Ovary (tissue), 9 donors: ENCODE data around the gene SPAG7. TPM values are rescaled to one million over a fixed set of nuclear protein-coding genes. Genes with fewer than 3 reads are reported as not detected.
"Not testable (repeated sequence)": the region's sequence is repeated elsewhere in the genome, so short reads cannot be mapped to it uniquely, and the experiment has no call there.

ENCODE experiments used
- DNase-seq, 5 donors: peaks; one replicate each; pipeline ENCODE4 v3.0.0-alpha.2; 2019 to 2020
- H3K27ac ChIP-seq, 2 donors: fragments of 200-600 bp; one replicate each; pipeline versions ENCODE4 v1.5.1 to v1.8.0; 2019 to 2022
- H3K27me3 ChIP-seq: fragments of 200-600 bp; one replicate; pipeline ENCODE4 v1.8.0; 2022
- H3K36me3 ChIP-seq: fragments of 200-600 bp; sonication (generic); one replicate; pipeline ENCODE4 v1.5.1; 2019
- H3K4me1 ChIP-seq: one replicate; pipeline ENCODE4 v1.8.1; 2013; ENCODE audit warnings: mild to moderate bottlenecking, moderate library complexity; ENCODE audit not compliant: insufficient read depth
- H3K4me3 ChIP-seq: fragments of 200-600 bp; sonication (generic); one replicate; pipeline ENCODE4 v1.5.1; 2017
- H3K9me3 ChIP-seq, 2 donors: fragments of 200-600 bp in 1 of 2; sonication (generic) in 1 of 2; one replicate each; pipeline versions ENCODE4 v1.5.1 to v1.8.1; 2013 to 2019; ENCODE audit warnings: mild to moderate bottlenecking in 1 of 2, moderate library complexity in 1 of 2
- EP300 ChIP-seq: sonication (generic); formaldehyde crosslinking; IDR thresholded peaks from one replicate; pipeline ENCODE4 v1.6.1; 2017; ENCODE audit warnings: antibody characterized with exemption
- POLR2A ChIP-seq: fragments of 450-650 bp; IDR thresholded peaks from one replicate; pipeline ENCODE4 v1.6.1; 2017; ENCODE audit warnings: antibody characterized with exemption, mild to moderate bottlenecking, moderate library complexity
- WGBS, 3 donors: extraction: QIAGEN DNeasy Blood & Tissue Kit in 1 of 3; methylation state at CpG; one replicate each; pipeline versions ENCODE4 v1.1.5 to v1.1.7; 2013 to 2017; 5-methylcytosine and 5-hydroxymethylcytosine counted together
- intact Hi-C, 4 donors: fragments of 100-400 bp; cut with DNase I; formaldehyde crosslinking; loops; one replicate each; pipeline versions ENCODE4 v1.11.0 to v1.15.1; 2022 to 2023
- polyA plus RNA-seq, 2 donors: library from polyadenylated mRNA; stranded (reverse); fragments of 200-250 nt in 1 of 2; fragments of 350-450 nt in 1 of 2; fragmentation: Illumina TruSeq in 1 of 2; extraction: RNeasy Lipid Tissue Mini Kit (QIAGEN cat#74804) in 1 of 2; gene quantifications; one replicate each; pipeline ENCODE4 v1.2.3, GENCODE V29; 2013 to 2014
- total RNA-seq, 7 donors: library from RNA; depleted of rRNA in 2 of 7; stranded (reverse); fragments of >200 nt in 2 of 7; fragmentation: NEBNext Ultra II Directional in 3 of 7; extraction: Animal tissue kit (Norgen Biotek cat#: 25700) in 3 of 7; gene quantifications; one replicate each; pipeline versions ENCODE4 v1.1.0 to v1.2.4, GENCODE V29; 2016 to 2023
- TF ChIP-seq, protein P1 (sequence below), 3 donors: fragments of 450-650 bp in 2 of 3; fragments of 200-600 bp in 1 of 3; IDR thresholded peaks; one replicate each; pipeline versions ENCODE4 v1.5.1 to v1.8.0; 2016 to 2022; ENCODE audit warnings: antibody characterized with exemption in 3 of 3, mild to moderate bottlenecking in 1 of 3
- donor health status: DM: no; HTN: no; CAD: no; lungs with moderate emphysema.
- donor health status: DM: no; HTN: no; CAD: no.
- donor health status: Bipolar disorder and iron deficiency.
- donor health status: DM: yes; HTN: yes; CAD: no.
- donor health status: DM: no; HTN: no; CAD: no.
- donor health status: DM: yes; HTN: yes; CAD: no.

SPAG7 gene
- total and polyA plus RNA-seq, 9 donors = 30.4 to 60.6 (median 38.6) TPM

DNA sequence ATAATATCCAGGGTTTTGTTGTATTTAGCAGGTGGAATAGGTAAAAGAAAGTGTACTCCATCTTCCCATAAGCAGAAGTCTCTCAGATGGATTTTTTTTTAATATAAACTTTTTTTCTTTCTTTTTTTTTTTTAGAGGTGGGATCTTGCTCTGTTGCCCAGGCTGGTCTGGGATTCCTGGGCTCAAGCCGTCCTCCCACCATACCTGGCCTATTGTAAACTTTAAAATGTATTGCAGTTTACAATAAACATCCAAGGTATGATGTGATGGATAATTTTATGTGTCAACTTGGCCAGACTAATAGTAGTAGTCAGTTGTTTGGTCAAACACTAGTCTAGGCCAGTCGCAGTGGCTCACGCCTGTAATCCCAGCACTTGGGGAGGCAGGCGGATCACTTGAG is 46.3 kb downstream of the SPAG7 start:
- H3K27ac ChIP-seq = no peak overlapping the region
- H3K4me1 ChIP-seq = no peaks in the 10 kb centered on the region
- TF ChIP-seq EP300 = no peak
- TF ChIP-seq, protein P1, sequence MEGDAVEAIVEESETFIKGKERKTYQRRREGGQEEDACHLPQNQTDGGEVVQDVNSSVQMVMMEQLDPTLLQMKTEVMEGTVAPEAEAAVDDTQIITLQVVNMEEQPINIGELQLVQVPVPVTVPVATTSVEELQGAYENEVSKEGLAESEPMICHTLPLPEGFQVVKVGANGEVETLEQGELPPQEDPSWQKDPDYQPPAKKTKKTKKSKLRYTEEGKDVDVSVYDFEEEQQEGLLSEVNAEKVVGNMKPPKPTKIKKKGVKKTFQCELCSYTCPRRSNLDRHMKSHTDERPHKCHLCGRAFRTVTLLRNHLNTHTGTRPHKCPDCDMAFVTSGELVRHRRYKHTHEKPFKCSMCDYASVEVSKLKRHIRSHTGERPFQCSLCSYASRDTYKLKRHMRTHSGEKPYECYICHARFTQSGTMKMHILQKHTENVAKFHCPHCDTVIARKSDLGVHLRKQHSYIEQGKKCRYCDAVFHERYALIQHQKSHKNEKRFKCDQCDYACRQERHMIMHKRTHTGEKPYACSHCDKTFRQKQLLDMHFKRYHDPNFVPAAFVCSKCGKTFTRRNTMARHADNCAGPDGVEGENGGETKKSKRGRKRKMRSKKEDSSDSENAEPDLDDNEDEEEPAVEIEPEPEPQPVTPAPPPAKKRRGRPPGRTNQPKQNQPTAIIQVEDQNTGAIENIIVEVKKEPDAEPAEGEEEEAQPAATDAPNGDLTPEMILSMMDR (IDR thresholded peaks at IDR 0.05) = no peak
- H3K4me3 ChIP-seq = no peak overlapping the region
- no peaks in the 10 kb centered on the region for H3K27me3 ChIP-seq
- no peaks in the 10 kb centered on the region for H3K36me3 ChIP-seq
- WGBS, 3 donors = 88 to 93% (median 93%) methylated on average over 4 of the region's 4 CpGs
- intact Hi-C loops = no loop called here
- no peak for DNase-seq
- no peaks in the 10 kb centered on the region for H3K9me3 ChIP-seq

DNA sequence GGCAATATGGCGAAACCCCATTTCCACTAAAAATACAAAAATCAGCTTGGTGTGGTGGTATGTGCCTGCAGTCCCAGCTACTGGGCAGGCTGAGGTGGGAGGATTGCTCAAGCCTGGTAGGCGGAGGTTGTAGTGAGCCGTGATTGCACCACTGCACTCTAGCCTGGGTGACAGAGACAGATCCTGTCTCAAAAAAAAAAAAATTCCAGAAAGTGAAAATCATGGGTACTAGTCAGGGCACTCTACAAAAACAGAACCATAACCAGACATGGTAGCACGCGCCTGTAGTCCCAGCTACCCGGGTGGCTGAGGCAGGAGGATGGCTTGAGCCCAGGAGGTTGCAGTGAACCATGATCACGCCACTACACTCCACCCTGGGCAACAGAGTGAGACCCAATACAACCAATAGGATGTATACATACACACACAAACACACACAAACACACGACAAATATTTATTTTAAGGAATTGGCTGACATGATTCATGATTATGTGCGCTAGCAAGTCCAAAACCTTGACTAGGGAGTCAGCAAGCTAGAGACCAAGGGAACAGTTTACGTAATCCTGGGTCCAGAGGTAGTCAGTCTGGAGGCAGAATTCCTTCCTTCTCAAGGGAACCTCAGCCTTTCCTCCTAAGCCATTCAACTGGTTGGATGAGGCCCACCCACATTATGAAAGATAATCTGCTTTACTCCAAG is 47.1 kb downstream of the SPAG7 start:
- TF ChIP-seq POLR2A (no peak), EP300 (no peak)
- TF ChIP-seq, protein P1 (IDR thresholded peaks at IDR 0.05) = no peak
- Histone ChIP-seq H3K27ac (no peak overlapping the region), H3K27me3 (no peaks in the 10 kb centered on the region), H3K4me3 (no peak overlapping the region), H3K9me3 (no peaks in the 10 kb centered on the region), H3K4me1 (no peaks in the 10 kb centered on the region), H3K36me3 (no peaks in the 10 kb centered on the region)
- DNase-seq = no peak
- intact Hi-C loops = no loop called here
- WGBS, 3 donors = 79 to 87% (median 83%) methylated on average over 10 of the region's 10 CpGs

DNA sequence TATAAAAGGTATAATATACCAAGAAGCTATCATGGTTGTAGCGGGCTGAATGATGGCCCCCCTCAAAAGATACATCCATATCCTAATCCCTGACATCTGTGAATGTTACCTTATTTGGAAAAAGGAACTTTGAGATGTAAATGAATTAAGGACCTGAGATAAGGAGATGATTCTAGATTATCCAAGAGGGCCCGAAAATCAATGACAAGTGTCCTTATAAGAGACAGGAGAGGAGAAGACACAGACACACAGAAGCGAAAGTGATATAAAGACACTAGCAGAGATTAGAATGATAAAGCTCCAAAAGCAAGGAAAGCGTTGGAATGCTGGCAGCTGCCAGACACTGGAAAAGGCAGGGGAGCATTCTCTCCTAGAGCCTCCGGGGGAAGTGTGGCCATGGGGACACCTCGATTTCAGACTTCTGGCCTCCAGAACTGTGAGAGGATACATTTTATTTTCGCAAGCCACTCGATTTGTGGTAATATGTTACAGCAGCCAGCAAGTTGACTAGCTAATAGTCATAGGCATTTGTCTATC is 48.0 kb downstream of the SPAG7 start:
- Histone ChIP-seq H3K4me1 (no peaks in the 10 kb centered on the region), H3K36me3 (no peaks in the 10 kb centered on the region), H3K4me3 (no peak overlapping the region), H3K27me3 (no peaks in the 10 kb centered on the region), H3K9me3 (no peaks in the 10 kb centered on the region), H3K27ac (no peak overlapping the region)
- TF ChIP-seq EP300 (no peak), POLR2A (no peak)
- TF ChIP-seq, protein P1 (IDR thresholded peaks at IDR 0.05) = no peak
- 62 to 73% (median 62%) methylated on average over 8 of the region's 8 CpGs for WGBS, 3 donors
- intact Hi-C loops = loop anchor here in 1 of 4 donors (10.0 kb wide), 1 partner anchor 145 kb away; no protein-coding TSS in a partner anchor
- DNase-seq = no peak

DNA sequence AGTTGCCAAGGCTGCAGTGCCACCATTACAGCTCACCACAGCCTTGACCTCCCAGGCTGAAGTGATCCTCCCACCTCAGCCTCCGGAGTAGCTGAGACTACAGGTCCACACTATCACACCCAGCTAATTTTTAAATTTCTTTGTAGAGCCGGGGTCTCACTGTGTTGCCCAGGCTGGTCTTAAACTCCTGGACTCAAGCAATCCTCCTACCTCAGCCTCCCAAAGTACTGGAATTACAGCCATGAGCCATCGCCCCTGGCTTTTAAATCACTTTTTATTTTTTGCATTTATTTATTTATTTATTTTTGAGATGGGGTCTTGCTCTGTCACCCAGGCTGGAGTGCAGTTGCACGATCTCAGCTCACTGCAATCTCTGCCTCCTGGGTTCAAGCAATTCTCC is 53.1 kb downstream of the SPAG7 start:
- not testable (repeated sequence) for H3K27me3 ChIP-seq, H3K36me3 ChIP-seq, H3K9me3 ChIP-seq, H3K27ac ChIP-seq, H3K4me1 ChIP-seq, H3K4me3 ChIP-seq, DNase-seq
- 63 to 74% (median 70%) methylated on average over 4 of the region's 4 CpGs for WGBS, 3 donors
- intact Hi-C loops = loop anchor here in 1 of 4 donors (10.0 kb wide), 1 partner anchor 150 kb away; no protein-coding TSS in a partner anchor

DNA sequence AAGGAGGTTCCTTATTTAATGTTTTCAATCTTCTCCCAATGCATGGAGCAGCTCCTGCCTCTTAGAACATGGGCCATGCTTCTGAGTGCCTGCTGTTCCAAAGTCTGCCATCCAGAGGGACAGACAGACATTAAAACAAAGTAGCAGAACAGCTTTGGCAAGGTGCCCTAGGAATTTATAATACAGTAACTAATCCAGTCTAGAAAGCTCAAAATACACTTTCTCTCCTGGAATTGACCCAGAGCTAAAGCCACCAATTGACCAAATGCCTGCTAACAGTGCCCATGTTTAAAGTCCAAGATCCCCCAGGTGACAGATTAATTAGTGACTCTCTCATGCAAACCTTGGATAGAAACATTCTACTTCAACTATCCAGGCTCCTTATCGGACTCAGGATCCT is 53.6 kb downstream of the SPAG7 start:
- Histone ChIP-seq H3K4me1 (no peaks in the 10 kb centered on the region), H3K27me3 (no peaks in the 10 kb centered on the region), H3K4me3 (no peak overlapping the region), H3K36me3 (no peaks in the 10 kb centered on the region), H3K9me3 (no peaks in the 10 kb centered on the region), H3K27ac (no peak overlapping the region)
- DNase-seq = no peak
- intact Hi-C loops = loop anchor here in 1 of 4 donors (10.0 kb wide), 1 partner anchor 151 kb away; no protein-coding TSS in a partner anchor
- TF ChIP-seq POLR2A (no peak), EP300 (no peak)
- TF ChIP-seq, protein P1 (IDR thresholded peaks at IDR 0.05) = no peak
- WGBS, 3 donors = 70 to 83% (median 70%) methylated on average over 1 of the region's 1 CpG
